Endodermal cell (in vitro differentiated cells): ENCODE results near the gene NSUN6. TPM values are rescaled to one million over a fixed set of nuclear protein-coding genes. Genes with fewer than 3 reads are reported as not detected.

Source experiments
- DNase-seq: peaks from one replicate; pipeline ENCODE4 v3.0.0-alpha.2; 2017
- H3K27ac ChIP-seq: 2 replicates; pipeline ENCODE4 v1.5.1; 2013; ENCODE audit warnings: mild to moderate bottlenecking, low read depth, low read length, moderate library complexity
- H3K27me3 ChIP-seq: 2 replicates; pipeline ENCODE4 v1.6.1; 2013; ENCODE audit warnings: mild to moderate bottlenecking, low read length, moderate library complexity; ENCODE audit not compliant: insufficient read depth, control insufficient read depth, poor library complexity, severe bottlenecking
- H3K36me3 ChIP-seq: 2 replicates; pipeline ENCODE4 v1.7.0; 2013; ENCODE audit warnings: mild to moderate bottlenecking, low read length, moderate library complexity; ENCODE audit not compliant: control insufficient read depth, insufficient read depth
- H3K4me1 ChIP-seq: one replicate; pipeline ENCODE4 v1.7.0; 2013; ENCODE audit warnings: low read length; ENCODE audit not compliant: control insufficient read depth, insufficient read depth
- H3K4me3 ChIP-seq: 2 replicates; pipeline ENCODE4 v1.5.1; 2013; ENCODE audit warnings: mild to moderate bottlenecking, low read length, moderate library complexity
- H3K9ac ChIP-seq: 2 replicates; pipeline ENCODE4 v1.6.1; 2013; ENCODE audit warnings: mild to moderate bottlenecking, low read length, moderate library complexity; ENCODE audit not compliant: poor library complexity, severe bottlenecking; ENCODE audit errors: extremely low read depth
- H3K9me3 ChIP-seq: 2 replicates; pipeline ENCODE4 v1.6.1; 2013; ENCODE audit warnings: mild to moderate bottlenecking, low read length, moderate library complexity; ENCODE audit not compliant: control insufficient read depth
- H3K27ac Mint-ChIP-seq: 2 replicates; pipeline ENCODE4 v1.8.0; 2020; ENCODE audit warnings: mixed read lengths
- H3K27me3 Mint-ChIP-seq: 2 replicates; pipeline ENCODE4 v1.8.0; 2021; ENCODE audit warnings: mild to moderate bottlenecking, mixed read lengths; ENCODE audit not compliant: insufficient read depth
- H3K36me3 Mint-ChIP-seq: 2 replicates; pipeline ENCODE4 v1.8.0; 2020; ENCODE audit warnings: low read depth, mixed read lengths
- H3K4me1 Mint-ChIP-seq: 2 replicates; pipeline ENCODE4 v1.8.0; 2020; ENCODE audit warnings: mixed read lengths
- H3K4me3 Mint-ChIP-seq: 2 replicates; pipeline ENCODE4 v1.8.0; 2020; ENCODE audit warnings: mild to moderate bottlenecking, moderate library complexity, mixed read lengths
- H3K9me3 Mint-ChIP-seq: 2 replicates; pipeline ENCODE4 v1.8.0; 2020; ENCODE audit warnings: mild to moderate bottlenecking, mixed read lengths
- CTCF ChIP-seq: fragments of 200-600 bp; sonication (generic); conservative IDR thresholded peaks from 2 replicates; pipeline ENCODE4 v1.5.0; 2021; ENCODE audit warnings: antibody characterized with exemption, mild to moderate bottlenecking
- WGBS, 2 experiments: methylation state at CpG; one replicate each; pipeline versions ENCODE4 v1.1.5 to v1.1.7; 2013; ENCODE audit warnings: missing lambda C conversion rate in 2 of 2, mixed read lengths in 1 of 2; ENCODE audit not compliant: insufficient coverage in 1 of 2, insufficient read length in 1 of 2; 5-methylcytosine and 5-hydroxymethylcytosine counted together
- total RNA-seq, 2 donors: library from RNA; stranded (reverse); fragmentation: NEBNext Ultra II Directional in 1 of 2; extraction: Animal tissue kit (Norgen Biotek cat#: 25700) in 1 of 2; gene quantifications; 2 replicates in 1 of 2; 3 replicates in 1 of 2; pipeline ENCODE4 v1.2.1, GENCODE V29; 2021

The NSUN6 gene
- total RNA-seq, 2 donors from 2014 or later: 10.6 to 15.4 TPM

GRCh38 chr10:18660816-18661431, 9.5 kb upstream of the NSUN6 start:
- WGBS, 2 experiments: 87% methylated on average over 7 to 18 of the region's 19 CpGs
- Mint-ChIP-seq H3K4me3 (peak overlapping the region; percentile 99), H3K27me3 (no peaks in the 10 kb centered on the region), H3K36me3 (peaks cover 17% of the 10 kb centered on the region), H3K4me1 (peaks cover 30% of the 10 kb centered on the region), H3K27ac (no peak overlapping the region), H3K9me3 (no peaks in the 10 kb centered on the region)
- no peaks in the 10 kb centered on the region for H3K4me1 ChIP-seq
- H3K36me3 ChIP-seq: peaks cover 17% of the 10 kb centered on the region
- H3K4me3 ChIP-seq: peak overlapping the region; percentile 95
- H3K9ac ChIP-seq: peak overlapping the region; percentile 94
- H3K27me3 ChIP-seq: no peaks in the 10 kb centered on the region
- no peak for DNase-seq
- no peaks in the 10 kb centered on the region for H3K9me3 ChIP-seq
- H3K27ac ChIP-seq: no peak overlapping the region
- TF ChIP-seq CTCF: no peak

GRCh38 chr10:18659819-18660535, 8.6 kb upstream of the NSUN6 start:
- DNase-seq: peak; percentile 57
- no peaks in the 10 kb centered on the region for H3K4me1 ChIP-seq
- no peak for TF ChIP-seq CTCF
- Mint-ChIP-seq H3K36me3 (peaks cover 17% of the 10 kb centered on the region), H3K4me3 (peak overlapping the region; percentile 99), H3K9me3 (no peaks in the 10 kb centered on the region), H3K27me3 (no peaks in the 10 kb centered on the region), H3K27ac (peak overlapping the region; percentile 97), H3K4me1 (peaks cover 21% of the 10 kb centered on the region)
- H3K4me3 ChIP-seq: peak overlapping the region; percentile 95
- peak overlapping the region; percentile 94 for H3K9ac ChIP-seq
- H3K27ac ChIP-seq: peak overlapping the region; percentile 99
- peaks cover 12% of the 10 kb centered on the region for H3K36me3 ChIP-seq
- H3K27me3 ChIP-seq: no peaks in the 10 kb centered on the region
- 3 to 4% methylated on average over 20 to 23 of the region's 23 CpGs for WGBS, 2 experiments
- no peaks in the 10 kb centered on the region for H3K9me3 ChIP-seq

- peak within 1 kb of the TSS; percentile 99 for H3K27ac ChIP-seq
- Mint-ChIP-seq H3K9me3 (no peaks in the 10 kb centered on the region), H3K27me3 (no peaks in the 10 kb centered on the region), H3K27ac (peak within 1 kb of the TSS; percentile 98), H3K4me3 (peak within 1 kb of the TSS; percentile 99), H3K36me3 (peaks cover 13% of the 10 kb centered on the region), H3K4me1 (peaks cover 18% of the 10 kb centered on the region)
- no peak for TF ChIP-seq CTCF
- no peaks in the 10 kb centered on the region for H3K9me3 ChIP-seq
- H3K27me3 ChIP-seq: no peaks in the 10 kb centered on the region
- DNase-seq: peak; percentile 99
- H3K4me1 ChIP-seq: no peaks in the 10 kb centered on the region
- H3K9ac ChIP-seq: peak within 1 kb of the TSS; percentile 94
- 0% methylated on average over 31 to 72 of the region's 72 CpGs for WGBS, 2 experiments
- H3K4me3 ChIP-seq: peak within 1 kb of the TSS; percentile 95
- H3K36me3 ChIP-seq: peaks cover 12% of the 10 kb centered on the region
Measured at GRCh38 chr10:18659125-18659818, 7.9 kb upstream of the NSUN6 start, which contains the start of gene ARL5B. Gene ARL5B (plus strand): TSS chr10:18659431. CDS start chr10:18659638, 207 bp downstream.
